Measurements from ENCODE around the gene PRKCZ. TPM values are rescaled to one million over a fixed set of nuclear protein-coding genes. Genes with fewer than 3 reads are reported as not detected.

The PRKCZ gene
- total and polyA plus RNA-seq, 7 donors: 0.07 to 2.3 (median 0.42) TPM; not detected in 1

GRCh38 chr1:2053217-2053616, 3.0 kb downstream of the PRKCZ start:
- WGBS, 3 donors: 60 to 65% (median 61%) methylated on average over 17 of the region's 17 CpGs
- no peak for ATAC-seq
- intact Hi-C loops (cut with DNase I): no loop called here
- DNase-seq: no peak
- Histone ChIP-seq H3K27me3 (ENCODE audit: insufficient read depth in 3 of 3, low read length in 2 of 3) (peaks cover 0 to 45% (median 25%) of the 10 kb centered on the region in 3 donors), H3K27ac (no peak overlapping the region), H3K36me3 (ENCODE audit: insufficient read depth in 1 of 2, low read depth in 1 of 2) (no peaks in the 10 kb centered on the region), H3K9me3 (no peaks in the 10 kb centered on the region), H3K4me1 (no peaks in the 10 kb centered on the region), H3K4me3 (no peak overlapping the region)
- TF ChIP-seq, protein P1, sequence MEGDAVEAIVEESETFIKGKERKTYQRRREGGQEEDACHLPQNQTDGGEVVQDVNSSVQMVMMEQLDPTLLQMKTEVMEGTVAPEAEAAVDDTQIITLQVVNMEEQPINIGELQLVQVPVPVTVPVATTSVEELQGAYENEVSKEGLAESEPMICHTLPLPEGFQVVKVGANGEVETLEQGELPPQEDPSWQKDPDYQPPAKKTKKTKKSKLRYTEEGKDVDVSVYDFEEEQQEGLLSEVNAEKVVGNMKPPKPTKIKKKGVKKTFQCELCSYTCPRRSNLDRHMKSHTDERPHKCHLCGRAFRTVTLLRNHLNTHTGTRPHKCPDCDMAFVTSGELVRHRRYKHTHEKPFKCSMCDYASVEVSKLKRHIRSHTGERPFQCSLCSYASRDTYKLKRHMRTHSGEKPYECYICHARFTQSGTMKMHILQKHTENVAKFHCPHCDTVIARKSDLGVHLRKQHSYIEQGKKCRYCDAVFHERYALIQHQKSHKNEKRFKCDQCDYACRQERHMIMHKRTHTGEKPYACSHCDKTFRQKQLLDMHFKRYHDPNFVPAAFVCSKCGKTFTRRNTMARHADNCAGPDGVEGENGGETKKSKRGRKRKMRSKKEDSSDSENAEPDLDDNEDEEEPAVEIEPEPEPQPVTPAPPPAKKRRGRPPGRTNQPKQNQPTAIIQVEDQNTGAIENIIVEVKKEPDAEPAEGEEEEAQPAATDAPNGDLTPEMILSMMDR (IDR thresholded peaks at IDR 0.05): no peak

DNA sequence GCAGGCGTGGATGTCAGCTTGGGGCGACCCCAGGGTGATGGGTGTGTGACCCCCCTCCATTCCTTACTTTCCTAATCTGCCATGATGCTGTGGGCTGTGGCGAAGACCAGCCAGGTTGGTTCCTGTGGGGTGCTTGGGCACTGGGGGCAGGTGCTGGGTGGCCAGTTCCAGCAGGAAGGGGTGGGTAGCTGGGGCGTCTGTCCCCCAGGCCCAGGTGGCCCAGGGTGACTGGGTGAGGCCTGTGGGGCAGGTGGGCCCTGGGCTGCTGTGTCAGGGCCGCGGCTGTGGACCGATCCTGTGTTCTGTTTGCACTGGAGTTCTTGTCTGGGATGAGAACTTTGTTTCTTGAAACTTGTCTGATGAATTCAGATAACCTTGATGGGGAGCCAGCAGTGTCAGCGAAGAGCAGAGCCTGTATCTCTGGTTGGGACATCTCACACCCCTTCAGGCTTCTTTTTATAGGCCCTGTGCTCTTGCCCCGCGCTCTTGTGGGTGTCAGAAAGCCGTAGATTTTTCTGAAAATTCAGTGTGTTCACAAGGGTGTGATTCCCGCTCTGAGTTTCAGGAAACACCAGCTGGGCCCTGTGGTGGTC, 3.7 kb downstream of the PRKCZ start:
- Histone ChIP-seq H3K36me3 (ENCODE audit: insufficient read depth in 1 of 2, low read depth in 1 of 2) (no peaks in the 10 kb centered on the region), H3K4me1 (no peaks in the 10 kb centered on the region), H3K27ac (no peak overlapping the region), H3K4me3 (no peak overlapping the region), H3K27me3 (ENCODE audit: insufficient read depth in 3 of 3, low read length in 2 of 3) (peaks cover 0 to 45% (median 25%) of the 10 kb centered on the region in 3 donors), H3K9me3 (no peaks in the 10 kb centered on the region)
- TF ChIP-seq, protein P1 (IDR thresholded peaks at IDR 0.05): no peak
- intact Hi-C loops (cut with DNase I): no loop called here
- ATAC-seq: no peak
- DNase-seq: no peak
- WGBS, 3 donors: 84 to 89% (median 88%) methylated on average over 12 of the region's 12 CpGs

DNA sequence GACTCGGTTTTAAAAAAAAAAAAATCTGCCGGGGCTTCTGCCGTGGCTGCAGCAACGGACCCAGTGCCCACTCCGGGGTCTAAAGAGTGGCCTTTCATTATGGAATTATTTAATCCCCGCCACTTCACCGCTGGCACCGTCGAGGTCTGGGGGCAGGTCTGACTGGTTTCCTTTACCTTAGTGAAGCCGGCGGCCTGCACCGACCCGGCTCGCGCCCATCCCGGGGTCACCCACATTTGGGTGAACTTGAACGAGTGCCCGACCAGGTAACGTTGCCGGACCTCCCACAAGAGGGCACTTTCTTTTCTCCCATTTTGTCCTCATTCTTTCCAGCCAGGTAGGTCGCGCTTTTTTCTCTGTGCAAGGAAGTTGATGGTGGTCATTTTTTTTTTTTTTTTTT, 4.3 kb downstream of the PRKCZ start:
- TF ChIP-seq, protein P1 (IDR thresholded peaks at IDR 0.05): no peak
- Histone ChIP-seq H3K27ac (no peak overlapping the region), H3K27me3 (ENCODE audit: insufficient read depth in 3 of 3, low read length in 2 of 3) (peaks cover 0 to 42% (median 21%) of the 10 kb centered on the region in 3 donors), H3K9me3 (no peaks in the 10 kb centered on the region), H3K4me1 (no peaks in the 10 kb centered on the region), H3K4me3 (no peak overlapping the region), H3K36me3 (ENCODE audit: insufficient read depth in 1 of 2, low read depth in 1 of 2) (no peaks in the 10 kb centered on the region)
- intact Hi-C loops (cut with DNase I): no loop called here
- 77 to 81% (median 81%) methylated on average over 21 to 22 of the region's 22 CpGs for WGBS, 3 donors
- no peak for ATAC-seq
- DNase-seq: no peak

DNA sequence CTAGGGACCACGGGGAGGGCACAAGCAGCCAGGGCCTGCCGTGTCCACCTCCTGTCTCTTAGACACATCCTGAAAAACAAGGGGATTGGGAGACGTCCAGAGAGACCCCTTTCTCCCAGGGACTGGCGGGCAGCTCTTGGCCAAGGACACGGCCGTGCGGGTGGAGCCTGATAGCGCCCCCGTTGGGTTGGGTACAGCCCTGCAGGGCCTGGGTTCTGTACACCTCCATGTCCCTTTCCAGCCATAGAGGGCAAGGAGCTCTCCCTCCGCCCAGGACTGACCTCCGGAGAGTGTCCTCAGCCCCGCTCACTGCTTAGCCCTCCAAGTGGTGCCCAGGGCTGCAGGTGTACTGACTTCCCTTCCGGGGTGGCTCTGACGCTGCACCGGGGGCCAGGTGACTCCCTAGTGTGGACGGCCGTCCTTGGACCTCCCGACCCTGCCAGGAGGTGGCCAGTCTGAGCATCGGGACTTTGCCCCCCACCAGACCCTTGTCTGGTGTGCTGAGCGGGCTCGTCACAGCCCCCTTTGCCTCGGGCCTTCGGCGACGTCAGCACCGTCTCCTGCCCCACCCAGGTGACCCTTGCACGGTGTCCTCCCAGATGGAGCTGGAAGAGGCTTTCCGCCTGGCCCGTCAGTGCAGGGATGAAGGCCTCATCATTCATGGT, 5.8 kb downstream of the PRKCZ start:
- Histone ChIP-seq H3K27me3 (ENCODE audit: insufficient read depth in 3 of 3, low read length in 2 of 3) (peaks cover 0 to 33% (median 9%) of the 10 kb centered on the region in 3 donors), H3K9me3 (no peaks in the 10 kb centered on the region), H3K36me3 (ENCODE audit: insufficient read depth in 1 of 2, low read depth in 1 of 2) (no peaks in the 10 kb centered on the region), H3K4me3 (no peak overlapping the region), H3K27ac (no peak overlapping the region), H3K4me1 (no peaks in the 10 kb centered on the region)
- TF ChIP-seq, protein P1 (IDR thresholded peaks at IDR 0.05): no peak
- 87 to 90% (median 89%) methylated on average over 24 to 29 of the region's 29 CpGs for WGBS, 3 donors
- ATAC-seq (no peak), DNase-seq (no peak)
- intact Hi-C loops (cut with DNase I): no loop called here

Measured in psoas muscle (tissue), 8 donors.